Cardiac muscle cell (in vitro differentiated cells and primary cell): ENCODE measurements around the gene SLC16A12. TPM values are rescaled to one million over a fixed set of nuclear protein-coding genes. Genes with fewer than 3 reads are reported as not detected.

Source experiments
- DNase-seq, 2 donors: peaks; one replicate each; pipeline versions ENCODE4 v3.0.0 to v3.0.0-alpha.2; 2010 to 2017; ENCODE audit warnings: low read depth in 1 of 2, low spot score in 1 of 2
- H3K27ac ChIP-seq: fragments of 200-600 bp; sonication (generic); 2 replicates; pipeline ENCODE4 v1.5.1; 2016
- H3K27me3 ChIP-seq: fragments of 200-600 bp; sonication (generic); 2 replicates; pipeline ENCODE4 v1.6.0; 2016; ENCODE audit warnings: control low read depth
- H3K36me3 ChIP-seq: fragments of 200-600 bp; sonication (generic); 2 replicates; pipeline ENCODE4 v1.5.1; 2016; ENCODE audit warnings: control low read depth
- H3K4me1 ChIP-seq: fragments of 200-600 bp; sonication (generic); 2 replicates; pipeline ENCODE4 v1.8.1; 2017; ENCODE audit warnings: low read depth, mild to moderate bottlenecking, mixed run types
- H3K4me3 ChIP-seq: fragments of 200-600 bp; sonication (generic); 2 replicates; pipeline ENCODE4 v1.5.1; 2016; ENCODE audit warnings: mild to moderate bottlenecking
- H3K9me3 ChIP-seq: fragments of 200-600 bp; sonication (generic); 2 replicates; pipeline ENCODE4 v1.5.1; 2017; ENCODE audit warnings: low read depth, mild to moderate bottlenecking, control low read depth
- CTCF ChIP-seq: IDR thresholded peaks from 2 replicates; pipeline ENCODE4 v1.5.1; 2012; ENCODE audit warnings: low read depth, mild to moderate bottlenecking, low read length
- polyA plus RNA-seq: library from polyadenylated mRNA; unstranded; fragments of >200 nt; fragmentation: Nextera tagmentation; extraction: Ambion mirVana; gene quantifications from 2 replicates; pipeline ENCODE4 v1.2.1, GENCODE V29; 2016
- total RNA-seq: library from RNA; depleted of rRNA; stranded (reverse); fragments of >200 nt; gene quantifications from 2 replicates; pipeline ENCODE4 v1.2.3, GENCODE V29; 2016

SLC16A12 gene
- total and polyA plus RNA-seq, 2 experiments from 2014 or later, result 7.6 to 8.1 TPM

GRCh38 chr10:89475591-89475998 lies 59.8 kb downstream of the SLC16A12 start:
- Histone ChIP-seq H3K27ac (peak overlapping the region; percentile 97), H3K4me3 (no peak overlapping the region), H3K36me3 (no peaks in the 10 kb centered on the region), H3K27me3 (no peaks in the 10 kb centered on the region), H3K4me1 (peaks cover 77% of the 10 kb centered on the region), H3K9me3 (no peaks in the 10 kb centered on the region)
- no peak for TF ChIP-seq CTCF
- DNase-seq, result no peak

GRCh38 chr10:89475125-89475524 lies 60.3 kb downstream of the SLC16A12 start:
- no peak overlapping the region for H3K4me3 ChIP-seq
- DNase-seq, result no peak
- H3K36me3 ChIP-seq, result no peaks in the 10 kb centered on the region
- H3K9me3 ChIP-seq, result no peaks in the 10 kb centered on the region
- peaks cover 72% of the 10 kb centered on the region for H3K4me1 ChIP-seq
- peak overlapping the region; percentile 97 for H3K27ac ChIP-seq
- TF ChIP-seq CTCF, result no peak
- H3K27me3 ChIP-seq, result no peaks in the 10 kb centered on the region

GRCh38 chr10:89474452-89474851 lies 60.9 kb downstream of the SLC16A12 start:
- Histone ChIP-seq H3K4me3 (no peak overlapping the region), H3K36me3 (no peaks in the 10 kb centered on the region), H3K27me3 (no peaks in the 10 kb centered on the region), H3K4me1 (peaks cover 66% of the 10 kb centered on the region), H3K9me3 (no peaks in the 10 kb centered on the region), H3K27ac (peak overlapping the region; percentile 97)
- TF ChIP-seq CTCF, result no peak
- peak in 1 of 2 donors; percentile 19 for DNase-seq

- no peak overlapping the region for H3K4me3 ChIP-seq
- TF ChIP-seq CTCF, result no peak
- no peaks in the 10 kb centered on the region for H3K36me3 ChIP-seq
- H3K27ac ChIP-seq, result no peak overlapping the region
- H3K4me1 ChIP-seq, result peaks cover 56% of the 10 kb centered on the region
- peak in 1 of 2 donors; percentile 43 for DNase-seq
- no peaks in the 10 kb centered on the region for H3K9me3 ChIP-seq
- H3K27me3 ChIP-seq, result no peaks in the 10 kb centered on the region
Observed at GRCh38 chr10:89471110-89471809, 64.1 kb downstream of the SLC16A12 start.

- Histone ChIP-seq H3K27me3 (no peaks in the 10 kb centered on the region), H3K4me1 (peaks cover 51% of the 10 kb centered on the region), H3K9me3 (no peaks in the 10 kb centered on the region), H3K27ac (no peak overlapping the region), H3K36me3 (no peaks in the 10 kb centered on the region), H3K4me3 (no peak overlapping the region)
- DNase-seq, result no peak
- no peak for TF ChIP-seq CTCF
Observed at GRCh38 chr10:89470628-89471027, 64.8 kb downstream of the SLC16A12 start.
